ENCODE data around the gene PLD1.
A peak's percentile ranks its signal among the peaks of the same experiment; 100 is the strongest.

PLD1 gene

GRCh38 chr3:171564748-171565480, 245.4 kb downstream of the PLD1 start:
- no peak for TF ChIP-seq GATA3 (IDR thresholded peaks at IDR 0.05; ENCODE audit: low read depth, low read length)
- no peak for TF ChIP-seq GATA2 (IDR thresholded peaks at IDR 0.05; ENCODE audit: low read depth, low read length)

DNA sequence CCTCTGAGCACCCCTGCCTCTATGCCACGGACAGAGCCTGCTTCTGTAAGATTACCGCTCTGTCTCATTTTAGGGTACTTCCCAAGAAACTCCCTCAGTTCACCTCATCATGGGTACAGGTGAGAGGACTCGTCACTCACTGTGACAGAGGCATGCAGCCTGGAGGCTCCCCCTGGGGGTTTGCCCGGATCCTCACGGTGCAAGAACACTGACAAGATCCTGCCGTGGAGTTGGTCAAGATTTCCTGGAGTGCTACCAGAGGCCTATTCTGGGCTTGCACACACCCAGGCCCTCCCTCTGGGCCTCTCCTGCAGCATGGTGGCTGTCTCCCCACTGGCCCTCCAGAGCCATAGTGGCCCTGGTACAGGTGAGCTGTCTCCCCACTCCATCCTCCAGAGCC, 247.0 kb downstream of the PLD1 start:
- TF ChIP-seq GATA2 (IDR thresholded peaks at IDR 0.05; ENCODE audit: low read depth, low read length) (no peak), GATA3 (IDR thresholded peaks at IDR 0.05; ENCODE audit: low read depth, low read length) (no peak)

DNA sequence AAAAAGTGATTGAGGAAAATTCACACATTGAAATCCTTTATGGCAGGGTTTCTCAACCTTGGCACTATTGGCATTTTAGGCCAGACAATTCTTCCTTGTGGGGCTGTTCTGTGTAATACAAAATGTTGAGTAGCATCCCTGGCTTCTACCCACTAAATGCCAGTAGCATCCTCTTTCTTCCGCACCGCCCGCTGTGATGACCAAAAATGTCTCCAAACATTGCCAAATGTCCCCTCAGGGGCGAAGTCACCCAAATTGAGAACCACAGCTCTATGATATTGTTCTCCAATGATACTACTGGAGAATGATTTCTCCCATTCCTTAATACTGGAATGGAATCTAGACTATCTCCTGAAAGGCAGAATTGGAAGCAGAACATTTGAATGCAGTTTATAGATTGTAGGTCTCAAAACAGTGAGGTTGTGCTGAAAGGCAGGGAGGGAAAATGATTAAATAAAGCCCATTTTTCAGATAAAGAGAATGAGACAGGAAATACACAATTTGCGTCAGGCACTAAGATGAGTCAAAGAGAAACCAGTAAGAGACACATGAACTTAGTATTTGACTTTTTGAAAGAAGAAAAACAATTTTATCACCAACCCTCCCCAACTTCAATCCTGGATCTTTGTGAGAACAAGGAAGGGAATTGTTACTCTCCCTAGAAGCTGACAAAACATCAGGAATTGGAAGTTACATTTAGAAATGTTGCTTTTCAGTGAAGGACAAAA, 248.5 kb downstream of the PLD1 start:
- no peak for TF ChIP-seq GATA3 (IDR thresholded peaks at IDR 0.05; ENCODE audit: low read depth, low read length)
- TF ChIP-seq GATA2 (IDR thresholded peaks at IDR 0.05; ENCODE audit: low read depth, low read length), result no peak

DNA sequence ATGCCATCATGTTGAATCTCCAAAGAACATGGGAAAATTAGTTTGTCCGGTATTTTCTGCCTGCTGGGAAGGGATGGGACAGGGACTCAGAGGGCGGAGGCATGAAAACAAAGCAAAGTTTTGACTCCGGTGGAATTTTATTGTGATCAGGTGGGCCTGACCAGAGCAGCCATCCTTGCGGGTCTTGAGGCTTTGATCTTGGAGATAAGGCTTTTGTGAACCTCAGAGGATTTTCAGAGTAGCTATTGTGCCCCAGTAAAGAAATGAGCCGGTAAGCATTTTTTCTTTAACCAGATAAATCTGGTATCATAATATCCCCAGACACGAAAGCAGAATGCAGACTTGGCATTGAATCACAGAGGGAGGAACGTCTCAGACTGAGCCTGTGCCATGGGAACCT, 250.7 kb downstream of the PLD1 start:
- TF ChIP-seq GATA3 (IDR thresholded peaks at IDR 0.05; ENCODE audit: low read depth, low read length) (no peak), GATA2 (IDR thresholded peaks at IDR 0.05; ENCODE audit: low read depth, low read length) (0 out of 2 replicates have a peak, but pooled peaks have one; percentile 13)

DNA sequence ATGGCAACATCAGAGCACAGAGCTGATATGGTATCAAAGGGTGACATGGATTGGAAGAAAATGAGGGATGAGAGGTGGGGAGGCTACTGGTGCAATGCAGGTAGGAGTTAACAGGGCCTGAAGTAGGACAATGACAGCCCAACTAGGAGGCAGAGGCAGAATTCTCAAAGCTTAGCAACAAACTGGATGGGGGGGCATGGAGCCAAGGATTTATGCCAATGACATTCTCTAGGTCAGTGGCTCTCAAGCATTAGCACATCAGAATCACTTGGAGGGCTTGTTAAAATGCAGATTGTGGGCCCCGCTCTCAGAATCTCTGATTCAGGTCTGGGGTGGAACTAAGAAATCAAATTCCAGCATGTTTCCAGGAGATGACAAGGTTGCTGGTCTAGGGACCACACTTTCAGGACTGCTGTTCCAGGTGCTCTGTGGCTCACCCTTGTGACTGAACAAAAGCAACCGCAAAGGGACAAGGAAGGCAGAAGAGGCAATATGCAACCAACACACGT, 252.0 kb downstream of the PLD1 start:
- no peak for TF ChIP-seq GATA3 (IDR thresholded peaks at IDR 0.05; ENCODE audit: low read depth, low read length)
- no peak for TF ChIP-seq GATA2 (IDR thresholded peaks at IDR 0.05; ENCODE audit: low read depth, low read length)

DNA sequence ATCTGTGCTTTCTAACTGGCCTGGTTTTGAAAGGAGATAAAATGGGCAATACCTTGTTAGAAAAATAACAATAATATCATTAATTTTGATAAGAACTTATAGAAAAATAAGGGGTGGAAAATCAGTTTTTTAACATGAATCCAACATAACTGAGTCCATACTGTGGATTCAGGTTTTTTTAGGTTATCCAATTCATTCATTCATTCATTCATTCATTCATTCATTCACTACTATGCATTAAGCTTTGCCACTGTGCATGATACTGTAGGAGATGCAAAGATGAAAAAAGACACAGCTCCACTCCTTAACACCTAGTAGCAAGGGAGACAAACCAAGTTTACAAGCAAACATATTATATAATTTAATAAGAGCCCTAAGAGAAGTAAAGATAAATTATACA, 253.1 kb downstream of the PLD1 start:
- no peak for TF ChIP-seq GATA2 (IDR thresholded peaks at IDR 0.05; ENCODE audit: low read depth, low read length)
- TF ChIP-seq GATA3 (IDR thresholded peaks at IDR 0.05; ENCODE audit: low read depth, low read length), result no peak

DNA sequence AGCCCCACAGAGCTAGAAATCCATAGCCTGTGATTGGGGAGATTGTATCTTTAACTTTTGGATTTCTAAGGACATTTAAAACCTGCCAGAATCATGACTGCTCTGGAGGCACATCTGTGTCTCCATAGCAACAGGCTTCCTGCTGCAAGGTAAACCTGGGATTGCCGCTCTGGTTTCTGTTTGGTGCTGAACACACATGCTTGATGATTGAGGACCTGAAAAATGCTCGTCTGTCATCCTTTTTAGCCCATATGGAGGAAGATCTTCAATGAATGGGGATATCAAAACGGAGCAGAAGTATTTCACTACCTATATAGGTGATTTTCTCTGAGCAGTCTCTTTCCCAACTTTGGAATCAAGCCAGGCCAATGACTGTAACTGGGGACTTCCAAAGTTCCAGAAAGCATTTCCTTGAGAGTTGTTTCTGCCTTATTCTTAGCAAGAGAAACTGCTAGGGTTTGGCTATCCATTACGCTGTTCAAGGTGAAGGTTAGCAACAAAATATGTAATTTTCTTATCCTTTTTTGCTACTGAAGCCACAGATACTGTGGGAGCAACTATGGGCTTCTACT, 253.6 kb downstream of the PLD1 start:
- TF ChIP-seq GATA2 (IDR thresholded peaks at IDR 0.05; ENCODE audit: low read depth, low read length) (0 out of 2 replicates have a peak, but pooled peaks have one; percentile 56), GATA3 (IDR thresholded peaks at IDR 0.05; ENCODE audit: low read depth, low read length) (no peak)

- TF ChIP-seq GATA2 (IDR thresholded peaks at IDR 0.05; ENCODE audit: low read depth, low read length) (no peak), GATA3 (IDR thresholded peaks at IDR 0.05; ENCODE audit: low read depth, low read length) (no peak)
Observed at GRCh38 chr3:171556148-171556547, 254.1 kb downstream of the PLD1 start.

DNA sequence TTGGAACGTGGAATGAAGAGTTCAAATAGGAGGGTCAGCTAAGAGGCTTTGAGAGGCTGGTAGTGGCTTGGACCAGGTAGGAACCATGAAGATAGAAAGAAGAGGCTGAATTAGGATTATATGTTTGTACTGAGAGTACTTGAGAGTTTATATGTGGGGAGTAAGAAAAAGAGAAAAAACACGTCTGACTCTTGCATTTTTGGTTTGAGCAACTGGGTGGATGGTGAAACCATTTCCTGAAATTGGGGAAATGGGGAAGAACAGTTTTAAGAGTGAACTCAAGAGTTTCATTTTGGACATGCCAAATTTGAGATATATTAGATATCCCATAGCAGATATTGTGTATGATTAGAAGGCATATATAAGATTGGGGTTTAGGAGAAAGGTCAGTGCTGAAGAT, 257.2 kb downstream of the PLD1 start:
- TF ChIP-seq GATA2 (IDR thresholded peaks at IDR 0.05; ENCODE audit: low read depth, low read length) (no peak), GATA3 (IDR thresholded peaks at IDR 0.05; ENCODE audit: low read depth, low read length) (no peak)

- no peak for TF ChIP-seq GATA2 (IDR thresholded peaks at IDR 0.05; ENCODE audit: low read depth, low read length)
- TF ChIP-seq GATA3 (IDR thresholded peaks at IDR 0.05; ENCODE audit: low read depth, low read length), result no peak
Observed at GRCh38 chr3:171552531-171552930, 257.8 kb downstream of the PLD1 start.

DNA sequence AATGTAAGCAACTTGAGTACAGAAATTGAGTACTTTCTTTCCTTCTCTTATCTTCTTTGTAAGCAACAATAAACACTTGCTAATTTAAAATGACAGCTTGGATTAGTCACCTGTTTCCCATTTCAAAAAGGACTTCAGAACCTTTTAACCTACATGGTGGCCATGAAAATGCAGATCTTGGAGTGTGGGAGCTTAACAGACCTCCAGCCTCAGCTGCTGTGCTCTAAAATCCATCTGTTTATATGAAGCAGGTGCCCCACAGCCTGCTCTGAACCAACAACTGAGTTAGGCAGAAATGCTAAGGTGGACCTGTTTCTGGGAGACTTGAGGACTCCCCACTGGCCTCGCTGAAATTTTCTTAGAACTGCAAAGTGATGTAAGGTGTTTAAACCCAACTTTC, 259.0 kb downstream of the PLD1 start:
- TF ChIP-seq GATA2 (IDR thresholded peaks at IDR 0.05; ENCODE audit: low read depth, low read length) (no peak), GATA3 (IDR thresholded peaks at IDR 0.05; ENCODE audit: low read depth, low read length) (no peak)
